ENCODE data around the gene BCAP31. TPM values are rescaled to one million over a fixed set of nuclear protein-coding genes. Genes with fewer than 3 reads are reported as not detected.

BCAP31 gene
- total RNA-seq, 1 donor from 2014 or later, result 219 TPM

DNA sequence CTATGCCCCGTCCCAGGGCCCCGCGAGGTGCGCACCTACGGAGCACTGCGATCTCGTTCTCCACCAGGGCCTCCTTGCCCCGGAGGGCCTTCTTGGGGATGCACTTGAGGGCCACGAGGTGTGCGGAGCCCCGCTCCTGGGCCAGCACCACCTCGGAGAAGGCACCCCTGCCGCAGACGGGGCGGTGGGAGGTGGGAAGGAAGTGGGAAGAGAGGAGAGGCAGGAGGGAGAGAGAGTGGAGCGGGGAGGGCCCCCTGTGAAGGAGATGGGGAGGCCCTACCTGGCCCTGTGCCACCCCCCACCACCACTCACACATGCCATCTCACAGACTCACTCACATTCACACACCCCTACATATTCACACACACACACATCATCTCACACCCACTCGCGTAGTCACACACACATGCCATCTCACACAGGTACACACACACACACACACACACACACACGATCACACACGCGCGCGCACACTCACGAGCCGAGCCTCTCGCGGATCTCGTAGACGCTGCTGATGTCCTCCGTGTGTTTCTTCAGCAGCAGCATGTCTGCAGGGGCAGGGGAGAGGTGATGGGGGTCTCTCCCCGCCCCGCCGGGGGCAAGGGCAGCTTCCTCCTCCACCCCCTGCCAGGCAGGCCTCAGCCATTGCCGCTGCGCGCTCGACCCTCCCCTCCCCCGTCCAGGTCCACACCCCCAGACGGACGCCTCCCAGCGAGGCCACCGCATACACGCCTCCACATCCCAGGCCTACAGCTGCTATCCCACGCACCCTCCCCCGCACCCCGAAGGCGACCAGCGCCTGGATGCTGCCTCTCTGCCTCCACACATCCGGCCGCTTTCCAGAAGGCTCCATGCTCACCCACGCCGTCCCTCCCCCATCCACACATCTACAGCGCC, 51.4 kb downstream of the BCAP31 start:
- Histone ChIP-seq H3K4me3 (ENCODE audit: insufficient read depth, low read depth, low read length) (no peak overlapping the region), H4K20me1 (ENCODE audit: insufficient read depth, low read length) (no peaks in the 10 kb centered on the region), H3K4me1 (ENCODE audit: insufficient read depth, low read length) (no peaks in the 10 kb centered on the region), H3K9me3 (ENCODE audit: insufficient read depth, low read depth, low read length) (no peaks in the 10 kb centered on the region), H3K27ac (ENCODE audit: low read depth, low read length) (no peak overlapping the region), H3K4me2 (ENCODE audit: low read length) (no peak overlapping the region), H3K36me3 (ENCODE audit: insufficient read depth, low read length) (no peaks in the 10 kb centered on the region), H2AFZ (ENCODE audit: low read depth, low read length) (no peak overlapping the region), H3K27me3 (ENCODE audit: insufficient read depth, low read length) (peaks cover 8% of the 10 kb centered on the region), H3K9ac (ENCODE audit: low read length) (no peak overlapping the region), H3K79me2 (ENCODE audit: insufficient read depth, low read length) (no peaks in the 10 kb centered on the region)
- H3K36me3 Mint-ChIP-seq (ENCODE audit: low read depth, unreplicated experiment), result no peaks in the 10 kb centered on the region
- no peaks in the 10 kb centered on the region for H3K9me3 Mint-ChIP-seq (ENCODE audit: unreplicated experiment)
- peaks cover 15% of the 10 kb centered on the region for H3K27me3 Mint-ChIP-seq (ENCODE audit: low read depth, unreplicated experiment)
- H3K4me3 Mint-ChIP-seq (ENCODE audit: unreplicated experiment), result no peak overlapping the region
- peaks cover 3% of the 10 kb centered on the region for H3K4me1 Mint-ChIP-seq (ENCODE audit: low read depth, unreplicated experiment)
- no peak for DNase-seq (ENCODE audit: low read depth)
- TF ChIP-seq EZH2 (IDR thresholded peaks at IDR 0.05; ENCODE audit: insufficient read depth, low read length), result no peak
- TF ChIP-seq, protein P1, sequence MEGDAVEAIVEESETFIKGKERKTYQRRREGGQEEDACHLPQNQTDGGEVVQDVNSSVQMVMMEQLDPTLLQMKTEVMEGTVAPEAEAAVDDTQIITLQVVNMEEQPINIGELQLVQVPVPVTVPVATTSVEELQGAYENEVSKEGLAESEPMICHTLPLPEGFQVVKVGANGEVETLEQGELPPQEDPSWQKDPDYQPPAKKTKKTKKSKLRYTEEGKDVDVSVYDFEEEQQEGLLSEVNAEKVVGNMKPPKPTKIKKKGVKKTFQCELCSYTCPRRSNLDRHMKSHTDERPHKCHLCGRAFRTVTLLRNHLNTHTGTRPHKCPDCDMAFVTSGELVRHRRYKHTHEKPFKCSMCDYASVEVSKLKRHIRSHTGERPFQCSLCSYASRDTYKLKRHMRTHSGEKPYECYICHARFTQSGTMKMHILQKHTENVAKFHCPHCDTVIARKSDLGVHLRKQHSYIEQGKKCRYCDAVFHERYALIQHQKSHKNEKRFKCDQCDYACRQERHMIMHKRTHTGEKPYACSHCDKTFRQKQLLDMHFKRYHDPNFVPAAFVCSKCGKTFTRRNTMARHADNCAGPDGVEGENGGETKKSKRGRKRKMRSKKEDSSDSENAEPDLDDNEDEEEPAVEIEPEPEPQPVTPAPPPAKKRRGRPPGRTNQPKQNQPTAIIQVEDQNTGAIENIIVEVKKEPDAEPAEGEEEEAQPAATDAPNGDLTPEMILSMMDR (IDR thresholded peaks at IDR 0.05; ENCODE audit: insufficient read depth, low read depth, low read length), result no peak
- H3K27ac Mint-ChIP-seq (ENCODE audit: unreplicated experiment), result no peak overlapping the region
- no peak for FAIRE-seq

DNA sequence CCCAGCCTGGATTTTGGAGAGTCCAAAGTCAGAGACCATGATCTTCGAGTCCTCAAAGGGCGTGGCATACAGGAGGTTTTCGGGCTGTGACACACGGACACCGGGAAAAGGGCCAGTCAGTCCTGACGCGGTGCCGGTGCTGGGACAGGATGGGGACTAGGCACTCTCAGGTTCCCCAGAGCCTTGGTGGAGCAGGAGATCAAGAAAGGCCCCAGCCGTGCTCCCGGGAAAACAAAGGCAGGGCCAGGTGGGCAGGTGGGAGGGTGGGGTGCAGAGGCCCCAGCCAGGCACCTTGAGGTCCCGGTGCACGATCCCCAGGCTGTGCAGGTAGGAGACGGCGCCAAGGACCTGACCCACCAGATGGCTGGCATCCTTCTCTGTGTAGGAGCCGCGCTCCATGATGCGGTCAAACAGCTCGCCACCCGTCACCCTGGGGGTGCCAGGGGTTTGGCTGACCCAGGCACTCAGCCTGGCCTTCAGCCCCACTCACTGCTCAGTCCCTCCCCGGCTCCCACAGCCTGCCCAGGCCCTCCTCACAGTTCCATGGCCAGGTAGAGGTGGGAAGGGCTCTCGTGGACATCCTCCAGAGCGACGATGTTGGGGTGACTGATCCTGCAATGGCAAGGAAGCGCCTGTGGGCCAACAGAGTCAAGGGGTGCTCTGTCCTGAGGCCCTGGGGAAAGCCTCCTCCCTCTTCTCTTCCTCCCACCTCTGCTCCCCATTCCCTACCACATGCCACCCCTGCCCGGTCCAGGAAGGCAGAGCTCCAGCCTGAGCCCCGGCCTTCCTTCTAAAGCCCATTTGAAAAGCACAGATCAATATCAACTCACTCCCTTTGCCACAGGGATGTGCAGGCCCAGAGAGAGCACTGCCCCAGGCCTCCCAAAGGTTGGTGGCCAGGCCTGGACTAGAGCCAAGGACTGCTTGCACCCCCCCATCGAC, 52.3 kb downstream of the BCAP31 start:
- Histone ChIP-seq H3K4me3 (ENCODE audit: insufficient read depth, low read depth, low read length) (no peak overlapping the region), H3K4me1 (ENCODE audit: insufficient read depth, low read length) (no peaks in the 10 kb centered on the region), H3K4me2 (ENCODE audit: low read length) (no peak overlapping the region), H3K27me3 (ENCODE audit: insufficient read depth, low read length) (peaks cover 8% of the 10 kb centered on the region), H3K9ac (ENCODE audit: low read length) (no peak overlapping the region), H3K9me3 (ENCODE audit: insufficient read depth, low read depth, low read length) (no peaks in the 10 kb centered on the region), H2AFZ (ENCODE audit: low read depth, low read length) (no peak overlapping the region), H4K20me1 (ENCODE audit: insufficient read depth, low read length) (no peaks in the 10 kb centered on the region), H3K27ac (ENCODE audit: low read depth, low read length) (no peak overlapping the region), H3K79me2 (ENCODE audit: insufficient read depth, low read length) (no peaks in the 10 kb centered on the region), H3K36me3 (ENCODE audit: insufficient read depth, low read length) (no peaks in the 10 kb centered on the region)
- FAIRE-seq (no peak), DNase-seq (ENCODE audit: low read depth) (no peak)
- Mint-ChIP-seq H3K27ac (ENCODE audit: unreplicated experiment) (no peak overlapping the region), H3K4me1 (ENCODE audit: low read depth, unreplicated experiment) (peaks cover 3% of the 10 kb centered on the region), H3K27me3 (ENCODE audit: low read depth, unreplicated experiment) (peaks cover 22% of the 10 kb centered on the region), H3K9me3 (ENCODE audit: unreplicated experiment) (no peaks in the 10 kb centered on the region), H3K36me3 (ENCODE audit: low read depth, unreplicated experiment) (no peaks in the 10 kb centered on the region), H3K4me3 (ENCODE audit: unreplicated experiment) (no peak overlapping the region)
- no peak for TF ChIP-seq EZH2 (IDR thresholded peaks at IDR 0.05; ENCODE audit: insufficient read depth, low read length)
- TF ChIP-seq, protein P1 (IDR thresholded peaks at IDR 0.05; ENCODE audit: insufficient read depth, low read depth, low read length), result no peak

All from astrocyte (in vitro differentiated cells and primary cell).